HepG2 (cell line): ENCODE measurements around the gene TMEM236. TPM values are rescaled to one million over a fixed set of nuclear protein-coding genes. Genes with fewer than 3 reads are reported as not detected.

Experiments used
- ATAC-seq: fragments of 200-7000 bp; cut with Tn5 transposase; 3 replicates; pipeline ENCODE4 v1.9.1; 2020; ENCODE audit warnings: mild to moderate bottlenecking, moderate library complexity
- BruUV-seq: library from RNA; stranded (reverse); fragments of 400-500 nt; replicated peaks from 2 replicates; lab custom pipeline; 2021; lab: Mats Ljungman, UMichigan
- CTCF ChIA-PET: fragments of 300-600 bp; formaldehyde crosslinking; extraction: SDS; loops from one replicate; lab custom pipeline; 2021; ENCODE audit warnings: low total read pairs, inconsistent platforms, low intra/inter-chr PET ratio; lab: Yijun Ruan, JAX
- POLR2A ChIA-PET: fragments of 350-600 bp; sonication (Branson Sonifier 250); formaldehyde crosslinking; loops from one replicate; lab custom pipeline; 2020; ENCODE audit warnings: antibody characterized with exemption, inconsistent platforms; lab: Yijun Ruan, JAX
- DNase-seq: peaks from one replicate; pipeline ENCODE4 v3.0.0-alpha.2; 2015; ENCODE audit warnings: low spot score
- FAIRE-seq: peaks from 3 replicates; lab custom pipeline; 2011; peaks lifted over from hg19 to GRCh38; lab: Jason Lieb, UNC
- H2AFZ ChIP-seq: one replicate; pipeline ENCODE4 v1.6.1; 2011; ENCODE audit warnings: low read length, inconsistent platforms
- H3K27ac ChIP-seq: fragments of 300-600 bp; 3 replicates; pipeline ENCODE4 v1.8.0; 2011; ENCODE audit warnings: mixed run types, mild to moderate bottlenecking, mixed read lengths, low read length, inconsistent platforms; ENCODE audit not compliant: insufficient read depth; ENCODE audit errors: extremely low read length
- H3K27me3 ChIP-seq, 2 experiments: fragments of 200-600 bp in 1 of 2; 2 replicates in 1 of 2; 3 replicates in 1 of 2; pipeline versions ENCODE4 v1.6.0 to v1.8.0; 2011; ENCODE audit warnings: low read length in 2 of 2, mild to moderate bottlenecking in 2 of 2, moderate library complexity in 2 of 2, inconsistent platforms in 1 of 2; ENCODE audit not compliant: insufficient read depth in 2 of 2, control insufficient read depth in 1 of 2
- H3K36me3 ChIP-seq, 2 experiments: fragments of 200-600 bp in 1 of 2; replicated peaks in 1 of 2; 2 replicates in 1 of 2; 3 replicates in 1 of 2; pipeline versions ENCODE4 v1.5.1 to v1.8.0; 2011; ENCODE audit warnings: low read length in 2 of 2, inconsistent platforms in 1 of 2; ENCODE audit not compliant: insufficient read depth in 2 of 2, control insufficient read depth in 1 of 2
- H3K4me1 ChIP-seq: 2 replicates; pipeline ENCODE4 v1.5.1; 2012; ENCODE audit warnings: low read length, inconsistent platforms; ENCODE audit not compliant: insufficient read depth
- H3K4me2 ChIP-seq: 2 replicates; pipeline ENCODE4 v1.6.0; 2011; ENCODE audit warnings: low read depth, low read length, inconsistent platforms
- H3K4me3 ChIP-seq, 3 experiments: fragments of 200-600 bp in 1 of 3; sonication (generic), shearing (Covaris generic) in 1 of 3; replicated peaks in 1 of 3; 2 replicates each; pipeline ENCODE4 v1.5.1; 2011 to 2016; ENCODE audit warnings: low read length in 3 of 3, inconsistent platforms in 2 of 3, low read depth in 2 of 3, mild to moderate bottlenecking in 2 of 3, control low read depth in 1 of 3, mixed read lengths in 1 of 3; ENCODE audit not compliant: insufficient read depth in 1 of 3
- H3K79me2 ChIP-seq: one replicate; pipeline ENCODE4 v1.6.1; 2011; ENCODE audit warnings: low read length, inconsistent platforms; ENCODE audit not compliant: insufficient read depth
- H3K9ac ChIP-seq: 2 replicates; pipeline ENCODE4 v1.6.0; 2011; ENCODE audit warnings: mild to moderate bottlenecking, low read depth, low read length, inconsistent platforms; ENCODE audit not compliant: insufficient read depth
- H3K9me3 ChIP-seq: 2 replicates; pipeline ENCODE4 v1.5.1; 2012; ENCODE audit warnings: mild to moderate bottlenecking, low read length
- H4K20me1 ChIP-seq: 2 replicates; pipeline ENCODE4 v1.6.0; 2011; ENCODE audit warnings: inconsistent platforms, mild to moderate bottlenecking, low read length, moderate library complexity; ENCODE audit not compliant: insufficient read depth
- ADNP ChIP-seq: sonication (generic); formaldehyde crosslinking; IDR thresholded peaks from 2 replicates; pipeline ENCODE4 v1.4.0; 2020; ENCODE audit warnings: missing genetic modification reagents
- FOXA1 ChIP-seq, 2 experiments: fragments of 450-650 bp in 1 of 2; sonication (generic) in 1 of 2; formaldehyde crosslinking in 1 of 2; IDR thresholded peaks; 2 replicates each; pipeline versions ENCODE4 v1.4.0 to v1.6.1; 2016 to 2020; ENCODE audit warnings: missing genetic modification reagents in 1 of 2
- HOXA3 ChIP-seq: sonication (generic); formaldehyde crosslinking; IDR thresholded peaks from 2 replicates; pipeline ENCODE4 v1.5.0; 2020; ENCODE audit warnings: missing genetic modification reagents
- TCF7 ChIP-seq: sonication (generic); IDR thresholded peaks from 2 replicates; pipeline ENCODE4 v1.6.1; 2016; ENCODE audit warnings: antibody characterized with exemption, low read depth
- ZC3H13 ChIP-seq: sonication (generic); formaldehyde crosslinking; IDR thresholded peaks from 2 replicates; pipeline ENCODE4 v1.8.1; 2023; ENCODE audit warnings: mild to moderate bottlenecking, missing genetic modification reagents, moderate library complexity
- ZZZ3 ChIP-seq: sonication (generic); formaldehyde crosslinking; IDR thresholded peaks from 2 replicates; pipeline ENCODE4 v1.4.0; 2020; ENCODE audit warnings: missing genetic modification reagents, mild to moderate bottlenecking, borderline replicate concordance
- WGBS: methylation state at CpG from one replicate; pipeline ENCODE4 v1.1.6; 2017; ENCODE audit warnings: low lambda C conversion rate; 5-methylcytosine and 5-hydroxymethylcytosine counted together
- in situ Hi-C: cut with HindIII; loops from 2 replicates; pipeline ENCODE4 v1.10.0; 2017; ENCODE audit warnings: low pct_unique_long_range_greater_than_20kb; ENCODE audit not compliant: extremely low pct_ligation_motif_present
- intact Hi-C: fragments of 100-400 bp; cut with micrococcal nuclease; formaldehyde crosslinking; loops from one replicate; pipeline ENCODE4 v1.10.0; 2022; ENCODE audit not compliant: unreplicated experiment
- polyA plus RNA-seq, 8 experiments: library from polyadenylated mRNA; depleted of rRNA in 3 of 8; stranded (reverse) in 7 of 8; unstranded in 1 of 8; fragments of >200 nt; fragmentation: Illumina TruSeq in 4 of 8; extraction: Trizol in 4 of 8; gene quantifications; 2 replicates each; pipeline versions ENCODE4 v1.2.1 to v1.2.3, GENCODE V29; 2011 to 2016; ENCODE audit warnings: low read depth in 4 of 8, missing spikeins in 1 of 8, mixed read lengths in 1 of 8; ENCODE audit not compliant: insufficient read depth in 1 of 8
- total RNA-seq, 5 experiments: library from RNA; depleted of rRNA; stranded (reverse); fragments of >200 nt; fragmentation: Illumina TruSeq; extraction: Trizol; gene quantifications; 2 replicates each; pipeline ENCODE4 v1.2.3, GENCODE V29; 2016; ENCODE audit warnings: low read depth in 1 of 5
- TF ChIP-seq, protein P1 (sequence below): sonication (generic); formaldehyde crosslinking; IDR thresholded peaks from 2 replicates; pipeline ENCODE4 v1.4.0; 2020; ENCODE audit warnings: mild to moderate bottlenecking, missing genetic modification reagents
- TF ChIP-seq, protein P2 (sequence below): sonication (generic); formaldehyde crosslinking; IDR thresholded peaks from 2 replicates; pipeline ENCODE4 v1.8.0; 2023; ENCODE audit warnings: mild to moderate bottlenecking, missing genetic modification reagents
- TF ChIP-seq, protein P3 (sequence below): sonication (generic); formaldehyde crosslinking; IDR thresholded peaks from 2 replicates; pipeline ENCODE4 v1.9.0; 2021; ENCODE audit warnings: missing genetic modification reagents, borderline replicate concordance

TMEM236 gene
- total and polyA plus RNA-seq, 2 of the 13 experiments (the other 11 are each of a cell fraction or from before 2014, with no cell fraction given), result 0.04 to 0.08 TPM

- H3K27me3 ChIP-seq, result no peaks in the 10 kb centered on the region; a peak in 1 of 5 replicates
- CTCF ChIA-PET, result no interaction called here
- ATAC-seq (no peak), DNase-seq (no peak), FAIRE-seq (no peak)
- 53% methylated on average over 8 of the region's 8 CpGs for WGBS
- no peaks in the 10 kb centered on the region for H4K20me1 ChIP-seq
- H3K79me2 ChIP-seq, result no peaks in the 10 kb centered on the region
- no peak overlapping the region for H2AFZ ChIP-seq
- intact Hi-C loops (no loop called here), in situ Hi-C loops (no loop called here)
- H3K4me3 ChIP-seq, result no peak overlapping the region
- BruUV-seq, result no TSS peak
- peaks cover 13% of the 10 kb centered on the region for H3K4me1 ChIP-seq
- POLR2A ChIA-PET, result no interaction called here
- no peak overlapping the region for H3K9ac ChIP-seq
- H3K9me3 ChIP-seq, result no peaks in the 10 kb centered on the region
- TF ChIP-seq ZC3H13, result no peak
- TF ChIP-seq ZZZ3 (CRISPR knock-in tag), result no peak
- TF ChIP-seq HOXA3 (CRISPR knock-in tag), result no peak
- TF ChIP-seq TCF7, result no peak
- TF ChIP-seq FOXA1 (IDR thresholded peaks at IDR 0.05), result no peak
- TF ChIP-seq FOXA1 (CRISPR knock-in tag; IDR thresholded peaks at IDR 0.05), result no peak
- TF ChIP-seq, protein P1, sequence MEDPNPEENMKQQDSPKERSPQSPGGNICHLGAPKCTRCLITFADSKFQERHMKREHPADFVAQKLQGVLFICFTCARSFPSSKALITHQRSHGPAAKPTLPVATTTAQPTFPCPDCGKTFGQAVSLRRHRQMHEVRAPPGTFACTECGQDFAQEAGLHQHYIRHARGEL (CRISPR knock-in tag), result no peak
- TF ChIP-seq, all 625 proteins: peak for 0
- Histone ChIP-seq H3K4me2 (no peak overlapping the region), H3K27ac (no peak overlapping the region), H3K36me3 (no peaks in the 10 kb centered on the region)
These were observed 2.1 kb upstream of the TMEM236 start for GRCh38 chr10:17749890-17750289.

GRCh38 chr10:17756557-17757217, 4.7 kb downstream of the TMEM236 start:
- Histone ChIP-seq H3K79me2 (no peaks in the 10 kb centered on the region), H3K9ac (no peak overlapping the region), H3K4me1 (peaks cover 14% of the 10 kb centered on the region), H4K20me1 (no peaks in the 10 kb centered on the region), H3K4me2 (peak overlapping the region; percentile 67), H3K27me3 (peaks cover 0 to 2% of the 10 kb centered on the region in 2 experiments; a peak in 2 of 5 replicates), H2AFZ (no peak overlapping the region), H3K27ac (no peak overlapping the region), H3K4me3 (peak overlapping the region; percentile 9 to 42 (median 37); a peak in 3 of 6 replicates), H3K36me3 (no peaks in the 10 kb centered on the region), H3K9me3 (no peaks in the 10 kb centered on the region)
- CTCF ChIA-PET, result no interaction called here
- POLR2A ChIA-PET, result no interaction called here
- intact Hi-C loops, result no loop called here
- BruUV-seq, result no TSS peak
- DNase-seq, result peak; percentile 18
- peak; percentile 64 for FAIRE-seq
- peak; percentile 83 for ATAC-seq
- in situ Hi-C loops, result no loop called here
- WGBS, result 28% methylated on average over 7 of the region's 7 CpGs
- TF ChIP-seq ADNP (CRISPR knock-in tag), result 0 out of 2 replicates have a peak, but pooled peaks have one; percentile 27
- TF ChIP-seq, protein P2, sequence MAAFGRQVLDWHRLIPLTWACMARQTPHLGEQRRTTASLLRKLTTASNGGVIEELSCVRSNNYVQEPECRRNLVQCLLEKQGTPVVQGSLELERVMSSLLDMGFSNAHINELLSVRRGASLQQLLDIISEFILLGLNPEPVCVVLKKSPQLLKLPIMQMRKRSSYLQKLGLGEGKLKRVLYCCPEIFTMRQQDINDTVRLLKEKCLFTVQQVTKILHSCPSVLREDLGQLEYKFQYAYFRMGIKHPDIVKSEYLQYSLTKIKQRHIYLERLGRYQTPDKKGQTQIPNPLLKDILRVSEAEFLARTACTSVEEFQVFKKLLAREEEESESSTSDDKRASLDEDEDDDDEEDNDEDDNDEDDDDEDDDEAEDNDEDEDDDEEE (CRISPR knock-in tag), result no peak
- TF ChIP-seq TCF7, result no peak
- TF ChIP-seq, protein P3, sequence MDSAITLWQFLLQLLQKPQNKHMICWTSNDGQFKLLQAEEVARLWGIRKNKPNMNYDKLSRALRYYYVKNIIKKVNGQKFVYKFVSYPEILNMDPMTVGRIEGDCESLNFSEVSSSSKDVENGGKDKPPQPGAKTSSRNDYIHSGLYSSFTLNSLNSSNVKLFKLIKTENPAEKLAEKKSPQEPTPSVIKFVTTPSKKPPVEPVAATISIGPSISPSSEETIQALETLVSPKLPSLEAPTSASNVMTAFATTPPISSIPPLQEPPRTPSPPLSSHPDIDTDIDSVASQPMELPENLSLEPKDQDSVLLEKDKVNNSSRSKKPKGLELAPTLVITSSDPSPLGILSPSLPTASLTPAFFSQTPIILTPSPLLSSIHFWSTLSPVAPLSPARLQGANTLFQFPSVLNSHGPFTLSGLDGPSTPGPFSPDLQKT, result no peak
